ENCODE data around the gene COL18A1.

Gene COL18A1

DNA sequence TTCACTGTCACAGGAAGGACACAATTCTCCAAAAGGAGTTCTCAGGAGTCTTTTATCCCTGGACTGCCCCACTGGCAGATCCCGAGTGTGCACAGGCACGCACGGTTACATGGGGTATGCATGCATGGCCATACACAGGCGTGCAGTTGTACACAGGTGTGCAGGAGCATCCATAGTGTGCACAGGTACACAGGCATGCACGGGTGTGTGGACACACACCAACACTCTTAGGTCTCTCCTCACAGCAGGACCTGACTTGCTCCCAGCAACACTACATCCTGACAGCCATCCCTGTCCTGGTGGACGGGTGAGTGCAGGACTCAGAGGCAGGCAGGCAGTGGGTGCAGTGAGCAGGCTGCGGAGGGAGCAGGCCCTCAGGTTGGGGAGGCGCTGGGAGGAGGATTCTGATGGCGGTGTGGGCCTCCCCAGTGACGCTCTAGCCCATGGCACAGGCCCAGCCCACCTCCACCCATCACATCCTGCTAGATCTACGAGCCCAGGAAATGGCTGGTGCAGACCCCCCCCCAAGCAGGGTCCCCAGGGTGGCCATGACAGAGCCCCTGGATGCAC, 108.9 kb downstream of the COL18A1 start:
- TF ChIP-seq, protein P1, sequence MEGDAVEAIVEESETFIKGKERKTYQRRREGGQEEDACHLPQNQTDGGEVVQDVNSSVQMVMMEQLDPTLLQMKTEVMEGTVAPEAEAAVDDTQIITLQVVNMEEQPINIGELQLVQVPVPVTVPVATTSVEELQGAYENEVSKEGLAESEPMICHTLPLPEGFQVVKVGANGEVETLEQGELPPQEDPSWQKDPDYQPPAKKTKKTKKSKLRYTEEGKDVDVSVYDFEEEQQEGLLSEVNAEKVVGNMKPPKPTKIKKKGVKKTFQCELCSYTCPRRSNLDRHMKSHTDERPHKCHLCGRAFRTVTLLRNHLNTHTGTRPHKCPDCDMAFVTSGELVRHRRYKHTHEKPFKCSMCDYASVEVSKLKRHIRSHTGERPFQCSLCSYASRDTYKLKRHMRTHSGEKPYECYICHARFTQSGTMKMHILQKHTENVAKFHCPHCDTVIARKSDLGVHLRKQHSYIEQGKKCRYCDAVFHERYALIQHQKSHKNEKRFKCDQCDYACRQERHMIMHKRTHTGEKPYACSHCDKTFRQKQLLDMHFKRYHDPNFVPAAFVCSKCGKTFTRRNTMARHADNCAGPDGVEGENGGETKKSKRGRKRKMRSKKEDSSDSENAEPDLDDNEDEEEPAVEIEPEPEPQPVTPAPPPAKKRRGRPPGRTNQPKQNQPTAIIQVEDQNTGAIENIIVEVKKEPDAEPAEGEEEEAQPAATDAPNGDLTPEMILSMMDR (conservative IDR thresholded peaks at IDR 0.05; ENCODE audit: low read depth) = no peak

DNA sequence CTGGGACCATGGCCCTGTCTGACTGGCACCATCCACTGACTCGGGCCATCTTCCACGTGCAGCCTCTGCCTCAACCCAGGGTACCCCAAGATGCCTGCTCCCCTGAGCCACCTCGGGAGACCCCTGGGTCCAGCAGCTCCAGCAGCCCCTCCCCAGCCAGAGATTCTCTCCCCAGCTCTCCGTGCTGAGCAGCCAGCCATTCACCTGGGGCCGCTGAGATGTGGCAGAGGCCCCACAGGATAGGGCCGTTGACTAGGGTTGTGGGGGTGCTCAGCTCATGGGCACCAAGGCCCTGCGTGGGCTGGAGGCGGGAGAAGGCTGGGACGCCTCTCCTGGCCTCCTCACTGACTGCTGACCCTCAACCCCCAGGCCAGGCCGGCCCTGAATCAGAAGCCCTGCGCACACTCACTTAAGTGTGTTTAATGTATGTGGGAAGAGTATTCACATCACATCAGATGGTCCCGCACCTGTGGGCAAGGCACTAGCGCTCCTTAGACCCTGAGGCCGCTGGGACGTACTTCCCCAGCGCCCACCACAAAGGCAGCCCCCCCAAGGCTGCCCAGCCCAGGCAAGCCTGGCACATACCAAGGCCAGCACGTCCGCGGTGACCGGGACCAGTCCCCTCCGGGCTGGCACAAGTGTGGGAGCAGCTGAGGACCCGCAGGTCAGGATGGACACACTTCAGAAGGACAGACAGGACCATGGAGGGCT, 109.5 kb downstream of the COL18A1 start:
- DNase-seq (ENCODE audit: low spot score) = no peak
- ChIA-PET CTCF (no interaction called here), POLR2A (ENCODE audit: low non-redundant PET) (no interaction called here)
- no peak overlapping the region for H3K27ac ChIP-seq
- TF ChIP-seq, protein P1 (conservative IDR thresholded peaks at IDR 0.05; ENCODE audit: low read depth) = no peak

More for the DNA sequence above, 108.9 kb downstream of the COL18A1 start:
- no peak overlapping the region for H3K27ac ChIP-seq
- no peak for DNase-seq (ENCODE audit: low spot score)
- POLR2A ChIA-PET (ENCODE audit: low non-redundant PET) = no interaction called here
- CTCF ChIA-PET = no interaction called here

DNA sequence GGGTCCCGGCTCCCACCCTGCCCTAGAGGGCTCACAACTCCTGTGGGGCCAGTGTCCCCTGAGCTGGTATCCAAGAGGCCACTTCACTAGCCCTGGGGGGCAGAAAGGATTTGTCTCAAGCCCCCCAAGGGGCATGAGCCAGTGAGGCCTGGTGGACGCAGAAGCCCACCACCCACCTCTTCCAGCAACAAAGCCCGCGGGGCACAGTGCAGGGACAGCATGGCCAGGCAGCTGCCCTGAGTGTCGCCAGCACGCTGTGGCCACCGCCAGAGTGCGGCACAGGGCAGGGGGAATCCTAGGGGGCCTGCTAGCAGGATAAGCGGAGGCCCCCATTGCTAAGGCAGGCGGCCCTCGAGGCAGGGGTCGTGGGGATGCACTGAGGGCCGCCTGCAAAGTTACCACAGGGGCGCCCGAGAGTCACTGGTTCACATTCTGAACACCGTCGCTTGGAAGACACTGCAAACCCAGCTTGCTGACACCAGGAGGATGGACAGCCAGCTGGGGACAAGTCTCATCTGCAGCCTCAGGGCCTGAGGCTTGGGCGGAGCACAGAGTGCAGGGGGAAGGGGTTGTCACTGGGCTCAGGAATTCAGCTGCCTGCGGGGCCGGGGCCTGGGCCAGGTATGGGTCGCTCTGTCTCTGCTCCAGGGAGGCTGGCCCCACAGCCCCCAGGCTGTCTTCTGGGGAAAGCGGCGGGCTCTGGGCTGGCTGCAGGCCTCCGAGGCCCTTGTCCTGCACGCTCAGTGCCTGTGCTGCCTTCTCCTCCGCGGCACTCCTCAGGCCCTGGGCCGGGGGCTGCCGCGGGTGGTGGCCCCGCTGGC, 110.5 kb downstream of the COL18A1 start:
- ChIA-PET CTCF (no interaction called here), POLR2A (ENCODE audit: low non-redundant PET) (no interaction called here)
- H3K27ac ChIP-seq = no peak overlapping the region
- TF ChIP-seq, protein P1 (conservative IDR thresholded peaks at IDR 0.05; ENCODE audit: low read depth) = no peak
- no peak for DNase-seq (ENCODE audit: low spot score)

DNA sequence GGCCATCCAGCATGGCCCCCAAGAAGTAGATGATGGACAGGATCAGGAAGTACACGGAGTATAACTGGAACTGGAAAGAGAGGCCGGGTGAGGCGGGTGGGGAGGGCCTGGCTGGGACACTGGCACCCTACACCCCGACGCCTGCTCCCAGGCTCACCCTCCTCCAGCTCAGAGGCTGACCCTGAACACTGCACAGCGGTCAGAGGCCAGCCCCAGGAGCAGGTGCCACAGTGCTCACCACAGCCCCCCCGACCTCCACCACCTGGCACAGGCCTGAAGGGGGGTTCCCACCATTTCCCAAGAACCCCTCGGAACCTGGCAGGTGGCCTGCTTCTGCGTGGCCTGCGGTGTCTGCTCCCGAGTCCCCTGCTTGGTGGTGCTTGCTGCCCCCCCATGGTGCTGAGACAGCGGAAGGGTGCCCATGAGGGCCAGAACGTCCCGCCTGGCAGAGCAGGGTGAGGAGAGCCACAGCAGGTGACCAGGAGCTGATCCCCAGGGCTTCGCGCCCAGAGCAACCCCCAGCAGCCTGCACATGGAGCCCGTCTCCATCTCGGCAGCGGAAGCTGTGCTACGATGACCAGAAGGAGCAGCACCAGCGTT, 111.2 kb downstream of the COL18A1 start:
- no peak for DNase-seq (ENCODE audit: low spot score)
- ChIA-PET CTCF (no interaction called here), POLR2A (ENCODE audit: low non-redundant PET) (no interaction called here)
- TF ChIP-seq, protein P1 (conservative IDR thresholded peaks at IDR 0.05; ENCODE audit: low read depth) = no peak
- H3K27ac ChIP-seq = no peak overlapping the region

DNA sequence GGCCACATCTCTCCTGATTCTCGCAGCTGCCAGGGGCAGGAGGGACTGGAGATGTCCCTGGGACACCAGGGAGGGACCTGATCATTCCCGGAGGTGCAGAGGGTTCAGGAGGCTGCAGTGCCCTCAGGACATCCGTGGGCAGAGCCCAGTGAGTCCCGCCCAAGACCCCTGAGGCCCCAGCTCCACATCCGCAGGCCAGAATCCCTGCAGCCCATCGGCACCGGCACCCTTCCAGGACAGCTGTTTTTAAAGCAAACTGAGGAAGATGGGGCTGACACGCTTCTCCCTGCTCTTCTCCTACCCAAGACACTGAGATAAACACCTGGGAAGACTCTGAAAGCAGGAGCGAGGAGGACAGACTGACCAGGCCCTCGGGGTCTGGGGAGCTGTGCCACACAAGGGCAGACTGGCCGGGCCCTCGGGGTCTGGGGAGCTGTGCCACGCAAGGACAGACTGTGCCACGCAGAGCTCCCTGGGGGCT, 111.7 kb downstream of the COL18A1 start:
- H3K27ac ChIP-seq = peak overlapping the region; percentile 32; the same call in 1 of the 2 replicates
- ChIA-PET CTCF (no interaction called here), POLR2A (ENCODE audit: low non-redundant PET) (no interaction called here)
- TF ChIP-seq, protein P1 (conservative IDR thresholded peaks at IDR 0.05; ENCODE audit: low read depth) = no peak
- no peak for DNase-seq (ENCODE audit: low spot score)

Data from RWPE1 (cell line).